ENCODE measurements around the gene CHD6.

The CHD6 gene

GRCh38 chr20:41418739-41419293 lies 199.4 kb downstream of the CHD6 start:
- Mint-ChIP-seq H3K4me3 (no peak overlapping the region), H3K27ac (no peak overlapping the region), H3K36me3 (ENCODE audit: low read depth) (peaks cover 91% of the 10 kb centered on the region), H3K4me1 (peaks cover 4% of the 10 kb centered on the region), H3K9me3 (no peaks in the 10 kb centered on the region), H3K27me3 (ENCODE audit: low read depth) (no peaks in the 10 kb centered on the region)
- no peak for TF ChIP-seq CTCF (IDR thresholded peaks at IDR 0.05; ENCODE audit: unreplicated experiment in 3 of 3)

- Mint-ChIP-seq H3K4me3 (no peak overlapping the region), H3K27me3 (ENCODE audit: low read depth) (no peaks in the 10 kb centered on the region), H3K27ac (no peak overlapping the region), H3K36me3 (ENCODE audit: low read depth) (peaks cover 89% of the 10 kb centered on the region), H3K4me1 (peaks cover under 1% of the 10 kb centered on the region), H3K9me3 (no peaks in the 10 kb centered on the region)
- TF ChIP-seq CTCF (IDR thresholded peaks at IDR 0.05; ENCODE audit: unreplicated experiment in 3 of 3): no peak
Measured at GRCh38 chr20:41418031-41418430, 200.1 kb downstream of the CHD6 start.

- no peak overlapping the region for H3K4me3 Mint-ChIP-seq
- no peak for TF ChIP-seq CTCF (IDR thresholded peaks at IDR 0.05; ENCODE audit: unreplicated experiment in 3 of 3)
- H3K27ac Mint-ChIP-seq: no peak overlapping the region
- H3K36me3 Mint-ChIP-seq (ENCODE audit: low read depth): peaks cover 87% of the 10 kb centered on the region
- no peaks in the 10 kb centered on the region for H3K27me3 Mint-ChIP-seq (ENCODE audit: low read depth)
- H3K4me1 Mint-ChIP-seq: peaks cover 24% of the 10 kb centered on the region
- no peaks in the 10 kb centered on the region for H3K9me3 Mint-ChIP-seq
Measured at GRCh38 chr20:41415191-41415590, 203.0 kb downstream of the CHD6 start.

GRCh38 chr20:41413169-41413568 lies 205.0 kb downstream of the CHD6 start:
- peaks cover 40% of the 10 kb centered on the region for H3K4me1 Mint-ChIP-seq
- no peak for TF ChIP-seq CTCF (IDR thresholded peaks at IDR 0.05; ENCODE audit: unreplicated experiment in 3 of 3)

GRCh38 chr20:41412324-41413120 lies 205.7 kb downstream of the CHD6 start:
- TF ChIP-seq CTCF (IDR thresholded peaks at IDR 0.05; ENCODE audit: unreplicated experiment in 3 of 3): no peak
- H3K27me3 Mint-ChIP-seq (ENCODE audit: low read depth): no peaks in the 10 kb centered on the region
- no peaks in the 10 kb centered on the region for H3K9me3 Mint-ChIP-seq
- H3K4me3 Mint-ChIP-seq: no peak overlapping the region
- peaks cover 77% of the 10 kb centered on the region for H3K36me3 Mint-ChIP-seq (ENCODE audit: low read depth)
- peak overlapping the region; percentile 24 to 37 (median 29) for H3K27ac Mint-ChIP-seq
- H3K4me1 Mint-ChIP-seq: peaks cover 42% of the 10 kb centered on the region

More at GRCh38 chr20:41413169-41413568, 205.0 kb downstream of the CHD6 start:
- H3K36me3 Mint-ChIP-seq (ENCODE audit: low read depth): peaks cover 81% of the 10 kb centered on the region
- H3K4me3 Mint-ChIP-seq: no peak overlapping the region
- H3K9me3 Mint-ChIP-seq: no peaks in the 10 kb centered on the region
- no peak overlapping the region for H3K27ac Mint-ChIP-seq
- H3K27me3 Mint-ChIP-seq (ENCODE audit: low read depth): no peaks in the 10 kb centered on the region

Data from nephron (organoid).